ENCODE data around the gene MGP. TPM values are rescaled to one million over a fixed set of nuclear protein-coding genes. Genes with fewer than 3 reads are reported as not detected.

Gene MGP
- total RNA-seq, 6 donors from 2014 or later: 47.1 to 660 (median 286) TPM

DNA sequence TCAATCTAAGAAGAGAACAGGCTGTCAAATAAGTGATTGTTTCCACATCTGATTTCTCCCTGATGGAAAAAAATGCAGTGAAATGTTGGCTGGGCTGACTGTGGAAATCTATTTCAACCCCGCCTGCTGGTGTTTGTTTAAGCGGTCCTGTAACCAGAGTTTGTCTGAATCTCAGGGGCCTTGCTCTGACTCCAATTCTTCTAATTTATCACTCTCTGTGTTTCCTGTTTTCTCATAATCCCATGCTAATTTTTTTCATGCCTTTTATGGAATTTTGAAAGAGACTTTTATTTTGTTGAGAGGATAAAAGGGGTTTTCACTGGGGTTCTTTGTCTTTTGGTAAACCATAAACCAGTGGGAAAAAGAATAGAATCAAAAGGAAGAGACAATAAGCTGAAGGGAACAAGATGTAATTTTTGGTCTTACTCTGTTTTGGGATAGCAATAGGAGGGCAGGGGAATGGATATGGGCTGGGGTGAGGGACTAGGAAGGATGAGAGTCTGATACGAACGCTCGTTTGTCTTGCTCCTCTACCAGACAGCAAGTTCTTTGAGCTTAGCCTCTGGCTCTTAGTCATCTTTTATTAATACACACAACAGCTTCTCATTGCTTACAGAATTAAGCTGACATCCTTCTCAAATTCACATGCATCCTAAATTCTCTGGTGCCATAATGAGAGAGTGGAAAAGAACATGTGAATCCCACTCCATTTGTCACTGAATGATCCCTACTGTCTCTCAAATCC is 8.0 kb upstream of the MGP start:
- peak overlapping the region; percentile 41 to 67 (median 48) for H3K27ac ChIP-seq
- peaks cover 0 to 2% (median 0%) of the 10 kb centered on the region in 4 donors for H3K4me1 ChIP-seq
- no peak for TF ChIP-seq EP300 (IDR thresholded peaks at IDR 0.05)
- no peaks in the 10 kb centered on the region for H3K9me3 ChIP-seq
- H3K36me3 ChIP-seq: no peaks in the 10 kb centered on the region
- 45 to 61% methylated on average over 5 of the region's 5 CpGs for WGBS, 2 donors
- DNase-seq: no peak
- no peaks in the 10 kb centered on the region for H3K27me3 ChIP-seq
- H3K4me3 ChIP-seq: no peak overlapping the region
- ATAC-seq (ENCODE audit: low FRiP score in 2 of 2): peak in 1 of 2 donors; percentile 82

- H3K4me3 ChIP-seq: no peak overlapping the region
- no peaks in the 10 kb centered on the region for H3K9me3 ChIP-seq
- peak; percentile 78 to 88 for ATAC-seq (ENCODE audit: low FRiP score in 2 of 2)
- H3K27me3 ChIP-seq: no peaks in the 10 kb centered on the region
- H3K4me1 ChIP-seq: peaks cover 0 to 2% (median 0%) of the 10 kb centered on the region in 4 donors
- no peaks in the 10 kb centered on the region for H3K36me3 ChIP-seq
- no peak for TF ChIP-seq POLR2A (IDR thresholded peaks at IDR 0.05)
- TF ChIP-seq POLR2AphosphoS5 (IDR thresholded peaks at IDR 0.05): no peak
- TF ChIP-seq, protein P1, sequence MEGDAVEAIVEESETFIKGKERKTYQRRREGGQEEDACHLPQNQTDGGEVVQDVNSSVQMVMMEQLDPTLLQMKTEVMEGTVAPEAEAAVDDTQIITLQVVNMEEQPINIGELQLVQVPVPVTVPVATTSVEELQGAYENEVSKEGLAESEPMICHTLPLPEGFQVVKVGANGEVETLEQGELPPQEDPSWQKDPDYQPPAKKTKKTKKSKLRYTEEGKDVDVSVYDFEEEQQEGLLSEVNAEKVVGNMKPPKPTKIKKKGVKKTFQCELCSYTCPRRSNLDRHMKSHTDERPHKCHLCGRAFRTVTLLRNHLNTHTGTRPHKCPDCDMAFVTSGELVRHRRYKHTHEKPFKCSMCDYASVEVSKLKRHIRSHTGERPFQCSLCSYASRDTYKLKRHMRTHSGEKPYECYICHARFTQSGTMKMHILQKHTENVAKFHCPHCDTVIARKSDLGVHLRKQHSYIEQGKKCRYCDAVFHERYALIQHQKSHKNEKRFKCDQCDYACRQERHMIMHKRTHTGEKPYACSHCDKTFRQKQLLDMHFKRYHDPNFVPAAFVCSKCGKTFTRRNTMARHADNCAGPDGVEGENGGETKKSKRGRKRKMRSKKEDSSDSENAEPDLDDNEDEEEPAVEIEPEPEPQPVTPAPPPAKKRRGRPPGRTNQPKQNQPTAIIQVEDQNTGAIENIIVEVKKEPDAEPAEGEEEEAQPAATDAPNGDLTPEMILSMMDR (IDR thresholded peaks at IDR 0.05): no peak
- TF ChIP-seq EP300 (IDR thresholded peaks at IDR 0.05): no peak
- 58 to 64% methylated on average over 7 of the region's 7 CpGs for WGBS, 2 donors
- DNase-seq: peak in 1 of 2 donors; percentile 50
- H3K27ac ChIP-seq: peak overlapping the region; percentile 41 to 67 (median 49)
Observed at GRCh38 chr12:14892726-14893505, 7.3 kb upstream of the MGP start.

DNA sequence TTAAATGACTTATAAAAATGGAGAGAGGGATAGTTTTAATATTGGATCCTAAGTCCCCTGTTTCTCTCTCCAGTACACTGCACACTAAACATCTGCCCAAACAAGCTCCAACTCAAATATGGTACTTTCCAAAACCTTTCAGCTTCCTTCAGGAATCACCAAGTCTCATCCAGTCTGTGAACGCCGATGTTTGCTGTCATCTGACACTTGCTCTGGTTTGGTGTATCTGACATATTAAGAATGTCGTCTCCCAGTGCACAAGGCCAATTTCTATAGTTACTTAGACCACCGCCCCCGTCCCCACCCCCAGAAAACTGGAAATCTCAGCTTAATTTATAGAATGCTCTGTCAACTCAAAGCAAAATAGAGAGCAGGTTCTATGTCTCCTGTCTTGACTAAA is 5.0 kb upstream of the MGP start:
- H3K4me1 ChIP-seq: peaks cover 7 to 12% (median 10%) of the 10 kb centered on the region in 4 donors
- WGBS, 2 donors: 63 to 74% methylated on average over 5 of the region's 5 CpGs

DNA sequence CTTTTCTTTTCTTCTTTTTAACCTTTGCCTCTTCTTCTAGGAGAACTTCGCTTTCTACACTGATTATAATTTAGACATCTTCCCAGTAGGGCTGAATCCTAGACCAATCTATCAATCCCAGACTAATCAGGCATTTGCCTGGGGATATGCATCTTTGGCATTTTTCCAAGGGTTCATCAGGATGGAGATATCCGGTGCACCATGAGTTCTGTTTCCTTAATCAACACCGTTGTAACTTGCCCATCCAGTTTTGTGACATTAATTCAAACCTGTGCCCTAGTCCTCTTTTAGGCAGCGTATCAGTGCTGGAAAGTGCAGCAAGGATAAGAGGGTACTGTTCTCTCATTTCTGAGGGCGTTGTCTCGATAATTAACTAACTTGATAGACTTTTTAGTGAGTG is 617 bp upstream of the MGP start:
- WGBS, 2 donors: 51 to 53% methylated on average over 6 of the region's 6 CpGs
- Histone ChIP-seq H3K4me3 (peak overlapping the region in 2 of 4 donors; percentile 31 to 38), H3K36me3 (no peaks in the 10 kb centered on the region), H3K9me3 (no peaks in the 10 kb centered on the region), H3K4me1 (peaks cover 13 to 19% (median 18%) of the 10 kb centered on the region in 4 donors), H3K27me3 (no peaks in the 10 kb centered on the region), H3K27ac (peak overlapping the region; percentile 36 to 78 (median 70))
- DNase-seq (no peak), ATAC-seq (ENCODE audit: low FRiP score in 2 of 2) (no peak)
- no peak for TF ChIP-seq EP300 (IDR thresholded peaks at IDR 0.05)
- TF ChIP-seq POLR2AphosphoS5 (IDR thresholded peaks at IDR 0.05): no peak
- TF ChIP-seq, protein P1 (IDR thresholded peaks at IDR 0.05): no peak
- no peak for TF ChIP-seq POLR2A (IDR thresholded peaks at IDR 0.05)

More for the DNA sequence above, 5.0 kb upstream of the MGP start:
- DNase-seq (no peak), ATAC-seq (ENCODE audit: low FRiP score in 2 of 2) (no peak)
- no peaks in the 10 kb centered on the region for H3K36me3 ChIP-seq
- H3K4me3 ChIP-seq: no peak overlapping the region
- TF ChIP-seq, protein P1 (IDR thresholded peaks at IDR 0.05): no peak
- TF ChIP-seq POLR2AphosphoS5 (IDR thresholded peaks at IDR 0.05) (no peak), POLR2A (IDR thresholded peaks at IDR 0.05) (no peak), EP300 (IDR thresholded peaks at IDR 0.05) (no peak)
- H3K27ac ChIP-seq: peak overlapping the region in 1 of 4 donors; percentile 19
- H3K27me3 ChIP-seq: no peaks in the 10 kb centered on the region
- H3K9me3 ChIP-seq: no peaks in the 10 kb centered on the region

GRCh38 chr12:14884458-14884878 is 1.2 kb downstream of the MGP start:
- Histone ChIP-seq H3K36me3 (no peaks in the 10 kb centered on the region), H3K4me3 (peak overlapping the region in 3 of 4 donors; percentile 25 to 38 (median 31)), H3K9me3 (no peaks in the 10 kb centered on the region), H3K4me1 (peaks cover 13 to 19% (median 18%) of the 10 kb centered on the region in 4 donors), H3K27me3 (no peaks in the 10 kb centered on the region), H3K27ac (peak overlapping the region; percentile 36 to 78 (median 70))
- peak in 1 of 2 donors; percentile 85 for DNase-seq
- ATAC-seq (ENCODE audit: low FRiP score in 2 of 2): peak; percentile 70 to 79
- WGBS, 2 donors: 0 to 1% methylated on average over 4 to 5 of the region's 5 CpGs
- peak in 1 of 2 donors; percentile 28 for TF ChIP-seq POLR2AphosphoS5 (IDR thresholded peaks at IDR 0.05)
- TF ChIP-seq, protein P1 (IDR thresholded peaks at IDR 0.05): no peak
- no peak for TF ChIP-seq POLR2A (IDR thresholded peaks at IDR 0.05)
- TF ChIP-seq EP300 (IDR thresholded peaks at IDR 0.05): no peak
